ENCODE data around the gene LMOD3. TPM values are rescaled to one million over a fixed set of nuclear protein-coding genes. Genes with fewer than 3 reads are reported as not detected.

LMOD3 gene
- total and polyA plus RNA-seq, 3 donors from 2014 or later: 0.55 TPM; not detected in 2

DNA sequence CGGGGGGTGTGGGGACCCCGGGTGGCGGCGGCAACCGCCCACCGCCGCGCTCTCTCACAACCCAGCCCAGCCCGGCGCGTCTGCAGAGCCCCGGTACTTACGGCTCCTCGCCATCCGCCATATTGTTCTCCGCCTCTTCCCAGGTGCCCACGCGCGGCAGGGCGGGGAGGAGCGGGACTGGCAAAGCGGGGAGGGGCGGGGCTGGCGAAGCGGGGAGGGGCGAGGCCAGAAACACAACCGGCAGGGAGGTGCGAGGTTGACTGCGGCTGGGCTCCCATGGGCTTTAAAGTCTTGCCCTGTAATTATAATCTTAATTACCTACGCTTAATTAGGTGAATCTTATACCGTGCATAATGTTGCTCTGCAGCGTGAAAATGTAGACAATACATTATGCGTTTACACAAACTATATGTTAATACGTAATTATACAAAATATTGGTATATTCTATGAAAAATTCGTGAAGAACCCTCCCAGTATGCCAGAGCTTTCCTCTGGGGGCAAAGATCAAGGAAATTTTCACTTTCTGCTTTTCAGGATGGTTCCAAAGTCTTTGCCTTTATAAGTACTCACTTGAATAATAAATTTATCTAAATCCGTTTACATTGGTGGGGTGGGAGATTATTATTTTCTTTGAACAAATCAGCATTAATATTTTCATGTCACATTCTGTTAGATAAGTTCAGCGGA lies 42.0 kb downstream of the LMOD3 start, which contains the start of gene UBA3:
TSS of gene UBA3 (minus strand) at position 133 of the 688 bp plus-strand sequence. CDS start at position 121, 12 bp downstream.
- Histone ChIP-seq H3K27ac (peak within 1 kb of the TSS; percentile 87 to 88), H3K9me3 (no peaks in the 10 kb centered on the region), H3K36me3 (ENCODE audit: low read depth, missing control alignments) (no peaks in the 10 kb centered on the region), H3K27me3 (no peaks in the 10 kb centered on the region), H3K4me1 (peaks cover 27% of the 10 kb centered on the region), H3K4me3 (peak within 1 kb of the TSS; percentile 93 to 97)
- peak; percentile 96 for DNase-seq
- intact Hi-C loops (cut with DNase I; ENCODE audit: low total_unique reads): no loop called here
- TF ChIP-seq, protein P1, sequence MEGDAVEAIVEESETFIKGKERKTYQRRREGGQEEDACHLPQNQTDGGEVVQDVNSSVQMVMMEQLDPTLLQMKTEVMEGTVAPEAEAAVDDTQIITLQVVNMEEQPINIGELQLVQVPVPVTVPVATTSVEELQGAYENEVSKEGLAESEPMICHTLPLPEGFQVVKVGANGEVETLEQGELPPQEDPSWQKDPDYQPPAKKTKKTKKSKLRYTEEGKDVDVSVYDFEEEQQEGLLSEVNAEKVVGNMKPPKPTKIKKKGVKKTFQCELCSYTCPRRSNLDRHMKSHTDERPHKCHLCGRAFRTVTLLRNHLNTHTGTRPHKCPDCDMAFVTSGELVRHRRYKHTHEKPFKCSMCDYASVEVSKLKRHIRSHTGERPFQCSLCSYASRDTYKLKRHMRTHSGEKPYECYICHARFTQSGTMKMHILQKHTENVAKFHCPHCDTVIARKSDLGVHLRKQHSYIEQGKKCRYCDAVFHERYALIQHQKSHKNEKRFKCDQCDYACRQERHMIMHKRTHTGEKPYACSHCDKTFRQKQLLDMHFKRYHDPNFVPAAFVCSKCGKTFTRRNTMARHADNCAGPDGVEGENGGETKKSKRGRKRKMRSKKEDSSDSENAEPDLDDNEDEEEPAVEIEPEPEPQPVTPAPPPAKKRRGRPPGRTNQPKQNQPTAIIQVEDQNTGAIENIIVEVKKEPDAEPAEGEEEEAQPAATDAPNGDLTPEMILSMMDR (IDR thresholded peaks at IDR 0.05): no peak
- TF ChIP-seq POLR2A (IDR thresholded peaks at IDR 0.05): no peak
- WGBS, 2 donors: 2% methylated on average over 25 to 37 of the region's 37 CpGs

DNA sequence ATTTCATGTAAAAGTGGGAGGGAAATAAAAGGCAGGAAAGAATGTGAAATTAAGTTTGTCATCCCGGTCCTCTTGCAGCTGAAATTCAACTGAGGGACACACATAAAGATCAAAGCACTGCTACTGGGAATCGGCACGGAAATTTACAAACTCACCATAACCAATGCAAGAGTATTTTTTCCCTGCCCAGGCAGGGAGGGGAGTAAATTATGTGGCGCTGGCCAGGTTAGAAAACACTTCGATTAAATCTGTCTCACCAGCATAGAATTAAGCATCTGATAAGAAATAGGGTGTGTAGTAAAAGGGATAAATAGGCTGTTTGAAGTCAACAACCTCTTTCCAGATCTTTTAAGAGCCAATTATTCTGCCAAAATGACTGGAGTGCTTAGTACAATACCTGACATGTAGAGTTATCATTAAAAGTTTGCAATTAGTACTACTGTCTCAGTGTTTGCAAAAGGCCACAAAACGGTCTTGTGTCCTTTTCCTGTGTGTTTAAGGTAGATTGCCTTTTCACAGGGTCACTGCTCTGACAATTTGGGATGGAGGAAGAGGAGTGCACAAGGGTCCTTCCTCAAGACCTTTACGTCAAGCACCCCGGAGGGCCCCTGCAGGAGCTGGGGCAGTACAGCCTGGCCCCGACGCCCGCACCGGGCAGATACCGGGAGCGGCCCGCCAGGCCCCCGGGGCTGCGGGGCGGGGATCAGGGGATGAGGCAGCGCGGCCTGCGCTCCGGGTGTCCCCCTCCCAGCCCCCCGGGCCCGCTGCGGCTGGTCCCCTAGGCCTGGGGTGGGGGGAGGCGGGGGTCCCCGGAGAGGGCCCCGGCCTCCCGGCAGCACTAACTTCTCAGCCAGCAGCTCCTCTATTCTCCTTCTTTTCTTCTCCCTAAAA lies 42.9 kb downstream of the LMOD3 start:
- Histone ChIP-seq H3K9me3 (no peaks in the 10 kb centered on the region), H3K4me1 (peaks cover 25% of the 10 kb centered on the region), H3K27me3 (no peaks in the 10 kb centered on the region), H3K4me3 (peak overlapping the region; percentile 93 to 97), H3K27ac (peak overlapping the region; percentile 87 to 88), H3K36me3 (ENCODE audit: low read depth, missing control alignments) (no peaks in the 10 kb centered on the region)
- TF ChIP-seq POLR2A (IDR thresholded peaks at IDR 0.05): no peak
- TF ChIP-seq, protein P1 (IDR thresholded peaks at IDR 0.05): no peak
- intact Hi-C loops (cut with DNase I; ENCODE audit: low total_unique reads): no loop called here
- WGBS, 2 donors: 2 to 5% methylated on average over 12 to 20 of the region's 29 CpGs
- DNase-seq: no peak

DNA sequence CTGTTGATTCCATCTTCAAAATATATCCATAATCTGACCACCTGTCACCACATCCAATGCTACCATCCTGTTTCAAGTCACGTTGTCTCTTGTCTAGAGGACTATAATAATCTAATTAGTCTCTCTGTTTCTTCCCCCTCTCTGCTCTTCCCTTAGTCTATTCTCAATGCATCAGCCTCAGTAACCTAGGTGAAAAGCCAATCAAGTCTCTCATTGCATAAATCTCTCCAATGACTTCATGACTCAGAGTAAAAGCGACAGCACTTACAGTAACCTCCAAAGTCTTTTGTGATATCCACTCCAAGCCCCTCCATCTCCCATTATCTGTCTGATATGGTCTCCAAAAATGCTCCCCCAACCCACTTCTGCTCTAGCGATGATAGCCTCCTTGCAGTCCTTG lies 49.5 kb downstream of the LMOD3 start:
- intact Hi-C loops (cut with DNase I; ENCODE audit: low total_unique reads): no loop called here
- 87 to 96% methylated on average over 3 of the region's 3 CpGs for WGBS, 2 donors
- no peaks in the 10 kb centered on the region for H3K36me3 ChIP-seq (ENCODE audit: low read depth, missing control alignments)

DNA sequence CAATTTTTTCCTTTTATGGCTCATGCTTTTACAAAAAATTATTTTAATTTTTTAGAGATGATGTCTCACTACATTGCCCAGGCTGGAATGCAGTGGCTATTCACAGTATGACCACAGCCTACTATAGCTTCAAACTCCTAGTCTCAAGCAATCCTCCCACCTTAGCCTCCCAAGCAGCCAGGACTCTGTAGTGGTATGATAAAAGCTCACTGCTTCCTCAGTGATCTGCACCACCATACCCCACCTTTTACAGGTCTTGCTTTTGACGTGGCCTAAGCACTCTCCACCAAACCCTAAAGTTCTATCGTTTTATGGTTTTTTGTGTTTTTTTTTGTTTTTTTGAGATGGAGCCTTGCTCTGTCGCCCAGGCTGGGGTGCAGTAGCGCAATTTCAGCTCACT lies 56.3 kb downstream of the LMOD3 start:
- WGBS, 2 donors: 71 to 84% methylated on average over 4 of the region's 4 CpGs
- intact Hi-C loops (cut with DNase I; ENCODE audit: low total_unique reads): no loop called here
- Histone ChIP-seq H3K27me3 (no peaks in the 10 kb centered on the region), H3K4me3 (no peak overlapping the region), H3K4me1 (no peaks in the 10 kb centered on the region), H3K9me3 (no peaks in the 10 kb centered on the region), H3K36me3 (ENCODE audit: low read depth, missing control alignments) (no peaks in the 10 kb centered on the region), H3K27ac (no peak overlapping the region)
- TF ChIP-seq, protein P1 (IDR thresholded peaks at IDR 0.05): no peak
- no peak for TF ChIP-seq POLR2A (IDR thresholded peaks at IDR 0.05)
- DNase-seq: no peak

More for the DNA sequence above, 49.5 kb downstream of the LMOD3 start:
- Histone ChIP-seq H3K9me3 (no peaks in the 10 kb centered on the region), H3K27ac (no peak overlapping the region), H3K27me3 (no peaks in the 10 kb centered on the region), H3K4me1 (no peaks in the 10 kb centered on the region), H3K4me3 (no peak overlapping the region)
- TF ChIP-seq POLR2A (IDR thresholded peaks at IDR 0.05): no peak
- TF ChIP-seq, protein P1 (IDR thresholded peaks at IDR 0.05): no peak
- no peak for DNase-seq

All from testis (tissue), 3 donors.